NOMO-1 (cell line): ENCODE results near the gene FKBP2.

Source experiments
- DNase-seq, 2 experiments: peaks; one replicate each; lab custom pipeline; 2025; ENCODE audit not compliant: unreplicated experiment in 2 of 2; lab: John Stamatoyannopoulos, UW

The FKBP2 gene

GRCh38 chr11:64246871-64247728 is 6.2 kb downstream of the FKBP2 start, which contains the start of gene PPP1R14B:
Gene PPP1R14B (minus strand): TSS chr11:64246943. CDS start chr11:64246673, 270 bp downstream.
- DNase-seq = peak; percentile 70 to 92

- no peak for DNase-seq
Measured at GRCh38 chr11:64247729-64248531, 7.0 kb downstream of the FKBP2 start.

GRCh38 chr11:64248578-64248977 is 7.7 kb downstream of the FKBP2 start:
- no peak for DNase-seq

GRCh38 chr11:64249038-64249437 is 8.1 kb downstream of the FKBP2 start:
- DNase-seq = no peak

GRCh38 chr11:64249563-64250414 is 8.9 kb downstream of the FKBP2 start:
- no peak for DNase-seq

- DNase-seq = no peak
Measured at GRCh38 chr11:64250415-64251015, 9.6 kb downstream of the FKBP2 start.

GRCh38 chr11:64251016-64251752 is 10.3 kb downstream of the FKBP2 start, which contains the start of gene PLCB3:
Gene PLCB3 (plus strand): TSS chr11:64251530. CDS start chr11:64251650, 120 bp downstream.
- DNase-seq = peak; percentile 47 to 48

- no peak for DNase-seq
Measured at GRCh38 chr11:64251753-64252002, 10.8 kb downstream of the FKBP2 start.

- DNase-seq = no peak
Measured at GRCh38 chr11:64252003-64252872, 11.3 kb downstream of the FKBP2 start.

- DNase-seq = no peak
Measured at GRCh38 chr11:64253043-64253442, 12.1 kb downstream of the FKBP2 start.

- DNase-seq = no peak
Measured at GRCh38 chr11:64253481-64253880, 12.6 kb downstream of the FKBP2 start.

GRCh38 chr11:64254326-64254725 is 13.4 kb downstream of the FKBP2 start:
- no peak for DNase-seq

- no peak for DNase-seq
Measured at GRCh38 chr11:64255135-64256128, 14.5 kb downstream of the FKBP2 start.

GRCh38 chr11:64256300-64256699 is 15.4 kb downstream of the FKBP2 start:
- DNase-seq = no peak

- DNase-seq = no peak
Measured at GRCh38 chr11:64258356-64258755, 17.5 kb downstream of the FKBP2 start.

GRCh38 chr11:64258946-64259532 is 18.1 kb downstream of the FKBP2 start:
- no peak for DNase-seq

- no peak for DNase-seq
Measured at GRCh38 chr11:64259533-64260067, 18.7 kb downstream of the FKBP2 start.
